WI38 (cell line): ENCODE measurements around the gene SERPINF2.

Source experiments
- H3K4me3 ChIP-seq: 2 replicates; pipeline ENCODE4 v1.5.1; 2011; ENCODE audit warnings: low read depth, mild to moderate bottlenecking, control low read depth, low read length
- TF ChIP-seq, protein P1 (sequence below): IDR thresholded peaks from 2 replicates; pipeline ENCODE4 v1.5.1; 2012; ENCODE audit warnings: low read depth, mild to moderate bottlenecking, control low read depth, low read length

The SERPINF2 gene

GRCh38 chr17:1753767-1754429 lies 11.2 kb downstream of the SERPINF2 start:
- H3K4me3 ChIP-seq, result no peak overlapping the region
- TF ChIP-seq, protein P1, sequence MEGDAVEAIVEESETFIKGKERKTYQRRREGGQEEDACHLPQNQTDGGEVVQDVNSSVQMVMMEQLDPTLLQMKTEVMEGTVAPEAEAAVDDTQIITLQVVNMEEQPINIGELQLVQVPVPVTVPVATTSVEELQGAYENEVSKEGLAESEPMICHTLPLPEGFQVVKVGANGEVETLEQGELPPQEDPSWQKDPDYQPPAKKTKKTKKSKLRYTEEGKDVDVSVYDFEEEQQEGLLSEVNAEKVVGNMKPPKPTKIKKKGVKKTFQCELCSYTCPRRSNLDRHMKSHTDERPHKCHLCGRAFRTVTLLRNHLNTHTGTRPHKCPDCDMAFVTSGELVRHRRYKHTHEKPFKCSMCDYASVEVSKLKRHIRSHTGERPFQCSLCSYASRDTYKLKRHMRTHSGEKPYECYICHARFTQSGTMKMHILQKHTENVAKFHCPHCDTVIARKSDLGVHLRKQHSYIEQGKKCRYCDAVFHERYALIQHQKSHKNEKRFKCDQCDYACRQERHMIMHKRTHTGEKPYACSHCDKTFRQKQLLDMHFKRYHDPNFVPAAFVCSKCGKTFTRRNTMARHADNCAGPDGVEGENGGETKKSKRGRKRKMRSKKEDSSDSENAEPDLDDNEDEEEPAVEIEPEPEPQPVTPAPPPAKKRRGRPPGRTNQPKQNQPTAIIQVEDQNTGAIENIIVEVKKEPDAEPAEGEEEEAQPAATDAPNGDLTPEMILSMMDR, result no peak

DNA sequence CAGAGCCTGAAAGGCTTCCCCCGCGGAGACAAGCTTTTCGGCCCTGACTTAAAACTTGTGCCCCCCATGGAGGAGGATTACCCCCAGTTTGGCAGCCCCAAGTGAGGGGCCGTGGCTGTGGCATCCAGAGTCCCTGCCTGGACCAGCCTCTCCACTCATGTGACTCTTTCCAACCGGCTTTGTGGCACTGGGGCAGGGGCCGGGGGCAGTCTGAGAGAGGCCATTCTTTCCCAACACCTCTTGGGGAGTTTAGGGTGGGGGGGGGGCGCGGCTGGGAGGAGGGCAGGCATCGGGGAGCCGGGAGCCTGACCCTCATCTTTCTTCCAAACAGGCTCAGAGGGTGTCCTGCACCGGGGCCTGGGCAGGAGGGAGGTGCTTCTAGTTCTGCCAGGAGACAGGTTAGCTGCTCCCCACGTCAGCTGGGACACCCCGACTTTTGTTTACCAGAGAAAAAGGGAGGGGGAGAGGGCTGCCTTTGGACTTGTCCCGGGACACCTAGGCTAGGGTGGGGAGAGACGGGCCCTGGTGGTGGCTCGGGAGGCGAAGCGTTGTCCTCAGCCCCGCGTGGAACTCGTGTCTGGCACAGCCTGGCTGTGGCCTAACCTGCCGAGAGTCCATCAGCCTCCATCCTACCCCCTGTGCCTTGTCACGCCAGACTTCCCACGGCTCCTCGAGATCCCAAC lies 11.9 kb downstream of the SERPINF2 start:
- TF ChIP-seq, protein P1, result no peak

DNA sequence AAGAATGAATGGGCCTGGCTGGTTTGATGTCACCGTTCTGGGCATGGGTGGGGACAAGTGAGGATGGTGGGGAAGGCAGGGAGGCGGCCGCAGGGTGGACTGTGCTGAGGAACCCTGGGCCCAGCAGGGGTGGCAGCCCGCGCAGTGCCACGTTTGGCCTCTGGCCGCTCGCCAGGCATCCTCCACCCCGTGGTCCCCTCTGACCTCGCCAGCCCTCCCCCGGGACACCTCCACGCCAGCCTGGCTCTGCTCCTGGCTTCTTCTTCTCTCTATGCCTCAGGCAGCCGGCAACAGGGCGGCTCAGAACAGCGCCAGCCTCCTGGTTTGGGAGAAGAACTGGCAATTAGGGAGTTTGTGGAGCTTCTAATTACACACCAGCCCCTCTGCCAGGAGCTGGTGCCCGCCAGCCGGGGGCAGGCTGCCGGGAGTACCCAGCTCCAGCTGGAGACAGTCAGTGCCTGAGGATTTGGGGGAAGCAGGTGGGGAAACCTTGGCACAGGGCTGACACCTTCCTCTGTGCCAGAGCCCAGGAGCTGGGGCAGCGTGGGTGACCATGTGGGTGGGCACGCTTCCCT lies 12.7 kb downstream of the SERPINF2 start:
- H3K4me3 ChIP-seq, result no peak overlapping the region
- TF ChIP-seq, protein P1, result no peak

More for the DNA sequence above, 11.9 kb downstream of the SERPINF2 start:
- H3K4me3 ChIP-seq, result no peak overlapping the region

DNA sequence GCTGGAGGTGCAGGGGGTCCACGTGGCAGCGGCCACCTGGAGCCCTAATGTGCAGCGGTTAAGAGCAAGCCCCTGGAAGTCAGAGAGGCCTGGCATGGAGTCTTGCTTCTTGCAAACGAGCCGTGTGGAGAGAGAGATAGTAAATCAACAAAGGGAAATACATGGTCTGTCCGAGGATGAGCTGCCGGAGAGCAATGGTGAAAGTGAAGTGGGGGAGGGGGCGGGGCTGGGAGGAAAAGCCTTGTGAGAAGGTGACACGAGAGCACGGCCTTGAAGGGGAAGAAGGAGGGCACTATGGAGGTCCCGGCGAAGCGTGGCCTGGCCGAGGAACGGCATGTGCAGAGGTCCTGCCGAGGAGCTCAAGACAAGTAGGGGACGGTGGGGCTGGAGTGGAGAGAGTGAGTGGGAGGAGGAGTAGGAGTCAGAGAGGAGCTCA lies 13.2 kb downstream of the SERPINF2 start:
- TF ChIP-seq, protein P1, result no peak
- no peak overlapping the region for H3K4me3 ChIP-seq

DNA sequence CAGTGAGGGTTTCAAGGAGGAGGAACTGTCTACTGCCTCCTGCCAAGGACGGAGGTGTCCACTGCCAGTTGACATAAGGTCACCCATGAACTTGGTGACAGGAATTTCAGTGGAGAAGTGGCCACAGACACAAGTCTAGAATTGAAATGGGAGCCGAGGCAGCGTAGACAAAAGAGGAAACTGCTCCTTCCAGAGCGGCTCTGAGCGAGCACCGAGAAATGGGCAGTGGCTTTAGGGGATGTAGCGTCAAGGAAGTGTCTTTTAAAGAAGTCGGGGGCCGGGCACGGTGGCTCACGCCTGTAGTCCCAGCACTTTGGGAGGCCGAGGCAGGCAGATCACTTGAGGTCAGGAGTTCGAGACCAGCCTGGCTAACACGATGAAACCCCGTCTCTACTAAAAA lies 16.1 kb downstream of the SERPINF2 start:
- no peak overlapping the region for H3K4me3 ChIP-seq
- TF ChIP-seq, protein P1, result no peak

DNA sequence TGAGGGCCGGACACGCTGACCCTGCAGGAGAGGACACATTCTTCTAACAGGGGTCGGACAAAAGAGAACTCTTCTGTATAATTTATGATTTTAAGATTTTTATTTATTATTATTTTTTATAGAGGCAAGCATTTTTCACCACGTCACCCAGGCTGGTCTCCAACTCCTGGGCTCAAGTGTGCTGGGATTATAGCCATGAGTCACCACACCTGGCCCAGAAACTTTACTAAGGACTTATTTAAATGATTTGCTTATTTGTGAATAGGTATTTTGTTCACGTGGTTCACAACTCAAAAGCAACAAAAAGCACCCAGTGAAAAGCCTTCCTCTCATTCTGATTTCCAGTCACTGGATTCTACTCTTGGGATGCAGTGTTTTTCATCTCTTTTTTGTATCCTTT lies 16.9 kb downstream of the SERPINF2 start:
- TF ChIP-seq, protein P1, result no peak
- H3K4me3 ChIP-seq, result no peak overlapping the region
